ENCODE data around the gene ARHGAP24. TPM values are rescaled to one million over a fixed set of nuclear protein-coding genes. Genes with fewer than 3 reads are reported as not detected.

Gene ARHGAP24
- polyA plus RNA-seq, 1 of the 3 experiments (the other 2 are of a cell fraction): 1.4 TPM

GRCh38 chr4:85527815-85528214, 52.9 kb downstream of the ARHGAP24 start:
- TF ChIP-seq TAF1 (IDR thresholded peaks at IDR 0.05; ENCODE audit: borderline replicate concordance, low read depth, low read length): no peak
- TF ChIP-seq NFIC (IDR thresholded peaks at IDR 0.05; ENCODE audit: borderline replicate concordance): no peak
- no peak for TF ChIP-seq RFX5 (IDR thresholded peaks at IDR 0.05; ENCODE audit: low read length)
- TF ChIP-seq FOSL2 (IDR thresholded peaks at IDR 0.05; ENCODE audit: borderline replicate concordance, low read depth): no peak
- TF ChIP-seq RAD21 (IDR thresholded peaks at IDR 0.05; ENCODE audit: low read length): no peak
- TF ChIP-seq CTCF (IDR thresholded peaks at IDR 0.05): no peak
- no peak for TF ChIP-seq GATA2 (CRISPR knock-in tag; IDR thresholded peaks at IDR 0.05)
- TF ChIP-seq RXRA (IDR thresholded peaks at IDR 0.05; ENCODE audit: borderline replicate concordance, low read depth): no peak
- TF ChIP-seq MEF2A (IDR thresholded peaks at IDR 0.05; ENCODE audit: borderline replicate concordance, low read depth): no peak
- TF ChIP-seq FOXM1 (IDR thresholded peaks at IDR 0.05; ENCODE audit: low read depth): no peak
- TF ChIP-seq FOXJ3 (CRISPR knock-in tag; IDR thresholded peaks at IDR 0.05): no peak
- no peak for TF ChIP-seq JUND (IDR thresholded peaks at IDR 0.05)
- no peak for TF ChIP-seq SMC3 (IDR thresholded peaks at IDR 0.05; ENCODE audit: low read depth, low read length)
- TF ChIP-seq SIN3A (IDR thresholded peaks at IDR 0.05; ENCODE audit: borderline replicate concordance, low read depth, low read length): no peak
- no peak for TF ChIP-seq REST (IDR thresholded peaks at IDR 0.05; ENCODE audit: low read depth, low read length)
- no peak for TF ChIP-seq YY1 (IDR thresholded peaks at IDR 0.05; ENCODE audit: low read depth)
- 34% methylated on average over 2 of the region's 2 CpGs for WGBS (ENCODE audit: low lambda C conversion rate)
- POLR2A ChIA-PET: no interaction called here
- H3K4me2 ChIP-seq: no peak overlapping the region
- no peaks in the 10 kb centered on the region for H3K9me2 ChIP-seq
- no peaks in the 10 kb centered on the region for H3K4me1 ChIP-seq (ENCODE audit: control insufficient read depth in 1 of 2, insufficient read depth in 2 of 2, low read depth in 1 of 2, low read length in 1 of 2)
- no peak overlapping the region for H3K27ac ChIP-seq (ENCODE audit: low read depth in 2 of 2, low read length in 1 of 2)
- H3F3A ChIP-seq (replicated peaks; ENCODE audit: insufficient read depth): no peaks in the 10 kb centered on the region
- no peak for DNase-seq
- no peak overlapping the region for H3K4me3 ChIP-seq (ENCODE audit: low read depth in 2 of 2, low read length in 1 of 2)
- CTCF ChIA-PET: interaction anchor here (1.5 kb wide), 1 partner anchor 15 kb away, joined by 3 read pairs; no protein-coding TSS in a partner anchor
- H3K9ac ChIP-seq: no peak overlapping the region
- H3K79me2 ChIP-seq (ENCODE audit: insufficient read depth): no peaks in the 10 kb centered on the region
- H3K27me3 ChIP-seq (ENCODE audit: insufficient read depth): no peaks in the 10 kb centered on the region
- no peaks in the 10 kb centered on the region for H3K9me3 ChIP-seq
- H2AFZ ChIP-seq (ENCODE audit: low read depth): no peak overlapping the region
- H3K36me3 ChIP-seq (replicated peaks in 1 of 2; ENCODE audit: control insufficient read depth in 1 of 2, insufficient read depth in 2 of 2, low read length in 1 of 2): no peaks in the 10 kb centered on the region
- no peaks in the 10 kb centered on the region for H4K20me1 ChIP-seq (ENCODE audit: insufficient read depth)

Data from SK-N-SH (cell line).